Measurements from ENCODE around the gene AMN. TPM values are rescaled to one million over a fixed set of nuclear protein-coding genes. Genes with fewer than 3 reads are reported as not detected.
A peak's percentile ranks its signal among the peaks of the same experiment; 100 is the strongest.

AMN gene
- total RNA-seq, 1 experiment from 2014 or later = not detected

GRCh38 chr14:102941419-102942011 lies 19.1 kb downstream of the AMN start:
- peaks cover 15% of the 10 kb centered on the region for H3K4me1 Mint-ChIP-seq (ENCODE audit: insufficient read depth, unreplicated experiment)
- H3K36me3 Mint-ChIP-seq (ENCODE audit: insufficient read depth, unreplicated experiment) = peaks cover 90% of the 10 kb centered on the region
- H3K9me3 Mint-ChIP-seq (ENCODE audit: unreplicated experiment) = no peaks in the 10 kb centered on the region
- H3K4me3 Mint-ChIP-seq (ENCODE audit: unreplicated experiment) = no peak overlapping the region
- TF ChIP-seq, protein P1, sequence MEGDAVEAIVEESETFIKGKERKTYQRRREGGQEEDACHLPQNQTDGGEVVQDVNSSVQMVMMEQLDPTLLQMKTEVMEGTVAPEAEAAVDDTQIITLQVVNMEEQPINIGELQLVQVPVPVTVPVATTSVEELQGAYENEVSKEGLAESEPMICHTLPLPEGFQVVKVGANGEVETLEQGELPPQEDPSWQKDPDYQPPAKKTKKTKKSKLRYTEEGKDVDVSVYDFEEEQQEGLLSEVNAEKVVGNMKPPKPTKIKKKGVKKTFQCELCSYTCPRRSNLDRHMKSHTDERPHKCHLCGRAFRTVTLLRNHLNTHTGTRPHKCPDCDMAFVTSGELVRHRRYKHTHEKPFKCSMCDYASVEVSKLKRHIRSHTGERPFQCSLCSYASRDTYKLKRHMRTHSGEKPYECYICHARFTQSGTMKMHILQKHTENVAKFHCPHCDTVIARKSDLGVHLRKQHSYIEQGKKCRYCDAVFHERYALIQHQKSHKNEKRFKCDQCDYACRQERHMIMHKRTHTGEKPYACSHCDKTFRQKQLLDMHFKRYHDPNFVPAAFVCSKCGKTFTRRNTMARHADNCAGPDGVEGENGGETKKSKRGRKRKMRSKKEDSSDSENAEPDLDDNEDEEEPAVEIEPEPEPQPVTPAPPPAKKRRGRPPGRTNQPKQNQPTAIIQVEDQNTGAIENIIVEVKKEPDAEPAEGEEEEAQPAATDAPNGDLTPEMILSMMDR (IDR thresholded peaks at IDR 0.05; ENCODE audit: unreplicated experiment) = no peak
- intact Hi-C loops (cut with micrococcal nuclease) = no loop called here
- ChIA-PET POLR2A (interaction anchor here (1.1 kb wide), 1 partner anchor 8 kb away, joined by 3 read pairs; no protein-coding TSS in a partner anchor), CTCF (interaction anchor here (0.8 kb wide), 1 partner anchor 167 kb away, joined by 3 read pairs; no protein-coding TSS in a partner anchor)
- no peaks in the 10 kb centered on the region for H3K27me3 Mint-ChIP-seq (ENCODE audit: insufficient read depth, unreplicated experiment)
- no TSS peak for BruUV-seq (replicated peaks)
- H3K27ac Mint-ChIP-seq (ENCODE audit: low read depth, unreplicated experiment) = no peak overlapping the region
- DNase-seq (ENCODE audit: unreplicated experiment) = no peak

GRCh38 chr14:102942069-102942468 lies 19.6 kb downstream of the AMN start:
- no peak overlapping the region for H3K27ac Mint-ChIP-seq (ENCODE audit: low read depth, unreplicated experiment)
- peaks cover 89% of the 10 kb centered on the region for H3K36me3 Mint-ChIP-seq (ENCODE audit: insufficient read depth, unreplicated experiment)
- no peaks in the 10 kb centered on the region for H3K27me3 Mint-ChIP-seq (ENCODE audit: insufficient read depth, unreplicated experiment)
- ChIA-PET CTCF (no interaction called here), POLR2A (interaction anchor here (1.1 kb wide), 1 partner anchor 8 kb away, joined by 3 read pairs; no protein-coding TSS in a partner anchor)
- no peak overlapping the region for H3K4me3 Mint-ChIP-seq (ENCODE audit: unreplicated experiment)
- H3K4me1 Mint-ChIP-seq (ENCODE audit: insufficient read depth, unreplicated experiment) = peaks cover 15% of the 10 kb centered on the region
- BruUV-seq (replicated peaks) = no TSS peak
- no peaks in the 10 kb centered on the region for H3K9me3 Mint-ChIP-seq (ENCODE audit: unreplicated experiment)
- TF ChIP-seq, protein P1 (IDR thresholded peaks at IDR 0.05; ENCODE audit: unreplicated experiment) = no peak
- intact Hi-C loops (cut with micrococcal nuclease) = no loop called here
- DNase-seq (ENCODE audit: unreplicated experiment) = no peak

GRCh38 chr14:102943454-102943853 lies 21.0 kb downstream of the AMN start:
- DNase-seq (ENCODE audit: unreplicated experiment) = no peak
- ChIA-PET POLR2A (interaction anchor here (0.7 kb wide), 1 partner anchor 90 kb away, joined by 3 read pairs; no protein-coding TSS in a partner anchor), CTCF (interaction anchor here (0.6 kb wide), 1 partner anchor 53 kb away, joined by 3 read pairs; no protein-coding TSS in a partner anchor)
- BruUV-seq (replicated peaks) = no TSS peak
- Mint-ChIP-seq H3K27me3 (ENCODE audit: insufficient read depth, unreplicated experiment) (no peaks in the 10 kb centered on the region), H3K9me3 (ENCODE audit: unreplicated experiment) (no peaks in the 10 kb centered on the region), H3K27ac (ENCODE audit: low read depth, unreplicated experiment) (no peak overlapping the region), H3K4me3 (ENCODE audit: unreplicated experiment) (no peak overlapping the region), H3K36me3 (ENCODE audit: insufficient read depth, unreplicated experiment) (peaks cover 84% of the 10 kb centered on the region), H3K4me1 (ENCODE audit: insufficient read depth, unreplicated experiment) (peaks cover 15% of the 10 kb centered on the region)
- TF ChIP-seq, protein P1 (IDR thresholded peaks at IDR 0.05; ENCODE audit: unreplicated experiment) = no peak
- intact Hi-C loops (cut with micrococcal nuclease) = no loop called here

- POLR2A ChIA-PET = no interaction called here
- no peaks in the 10 kb centered on the region for H3K9me3 Mint-ChIP-seq (ENCODE audit: unreplicated experiment)
- peaks cover 15% of the 10 kb centered on the region for H3K4me1 Mint-ChIP-seq (ENCODE audit: insufficient read depth, unreplicated experiment)
Measured at GRCh38 chr14:102943979-102944378, 21.5 kb downstream of the AMN start.

More at GRCh38 chr14:102943979-102944378, 21.5 kb downstream of the AMN start:
- peaks cover 84% of the 10 kb centered on the region for H3K36me3 Mint-ChIP-seq (ENCODE audit: insufficient read depth, unreplicated experiment)
- TF ChIP-seq, protein P1 (IDR thresholded peaks at IDR 0.05; ENCODE audit: unreplicated experiment) = no peak
- CTCF ChIA-PET = no interaction called here
- no peak overlapping the region for H3K27ac Mint-ChIP-seq (ENCODE audit: low read depth, unreplicated experiment)
- intact Hi-C loops (cut with micrococcal nuclease) = no loop called here
- TSS peak; percentile 42 for BruUV-seq (replicated peaks)
- H3K27me3 Mint-ChIP-seq (ENCODE audit: insufficient read depth, unreplicated experiment) = no peaks in the 10 kb centered on the region
- DNase-seq (ENCODE audit: unreplicated experiment) = no peak
- no peak overlapping the region for H3K4me3 Mint-ChIP-seq (ENCODE audit: unreplicated experiment)

Measured in MCF 10A (cell line).